Sigmoid colon (tissue), 3 donors: ENCODE measurements around the gene ZNF688.

Experiments used
- POLR2A ChIP-seq, 2 donors: fragments of 450-650 bp; IDR thresholded peaks; one replicate each; pipeline ENCODE4 v1.6.1; 2016; ENCODE audit warnings: antibody characterized with exemption in 2 of 2, mild to moderate bottlenecking in 2 of 2, moderate library complexity in 2 of 2
- TF ChIP-seq, protein P1 (sequence below), 4 experiments: fragments of 450-650 bp in 3 of 4; fragments of 200-600 bp in 1 of 4; IDR thresholded peaks; one replicate each; pipeline ENCODE4 v1.5.1; 2016 to 2019; ENCODE audit warnings: antibody characterized with exemption in 4 of 4, mild to moderate bottlenecking in 3 of 4, moderate library complexity in 2 of 4

- no peak for TF ChIP-seq POLR2A (IDR thresholded peaks at IDR 0.05)
- TF ChIP-seq, protein P1, sequence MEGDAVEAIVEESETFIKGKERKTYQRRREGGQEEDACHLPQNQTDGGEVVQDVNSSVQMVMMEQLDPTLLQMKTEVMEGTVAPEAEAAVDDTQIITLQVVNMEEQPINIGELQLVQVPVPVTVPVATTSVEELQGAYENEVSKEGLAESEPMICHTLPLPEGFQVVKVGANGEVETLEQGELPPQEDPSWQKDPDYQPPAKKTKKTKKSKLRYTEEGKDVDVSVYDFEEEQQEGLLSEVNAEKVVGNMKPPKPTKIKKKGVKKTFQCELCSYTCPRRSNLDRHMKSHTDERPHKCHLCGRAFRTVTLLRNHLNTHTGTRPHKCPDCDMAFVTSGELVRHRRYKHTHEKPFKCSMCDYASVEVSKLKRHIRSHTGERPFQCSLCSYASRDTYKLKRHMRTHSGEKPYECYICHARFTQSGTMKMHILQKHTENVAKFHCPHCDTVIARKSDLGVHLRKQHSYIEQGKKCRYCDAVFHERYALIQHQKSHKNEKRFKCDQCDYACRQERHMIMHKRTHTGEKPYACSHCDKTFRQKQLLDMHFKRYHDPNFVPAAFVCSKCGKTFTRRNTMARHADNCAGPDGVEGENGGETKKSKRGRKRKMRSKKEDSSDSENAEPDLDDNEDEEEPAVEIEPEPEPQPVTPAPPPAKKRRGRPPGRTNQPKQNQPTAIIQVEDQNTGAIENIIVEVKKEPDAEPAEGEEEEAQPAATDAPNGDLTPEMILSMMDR (IDR thresholded peaks at IDR 0.05) = no peak
Measured at GRCh38 chr16:30569746-30570635, 1.5 kb downstream of the ZNF688 start.
